Measurements from ENCODE around the gene IST1. TPM values are rescaled to one million over a fixed set of nuclear protein-coding genes. Genes with fewer than 3 reads are reported as not detected.

Gene IST1
- total and polyA plus RNA-seq, 10 donors: 99.0 to 249 (median 213) TPM

DNA sequence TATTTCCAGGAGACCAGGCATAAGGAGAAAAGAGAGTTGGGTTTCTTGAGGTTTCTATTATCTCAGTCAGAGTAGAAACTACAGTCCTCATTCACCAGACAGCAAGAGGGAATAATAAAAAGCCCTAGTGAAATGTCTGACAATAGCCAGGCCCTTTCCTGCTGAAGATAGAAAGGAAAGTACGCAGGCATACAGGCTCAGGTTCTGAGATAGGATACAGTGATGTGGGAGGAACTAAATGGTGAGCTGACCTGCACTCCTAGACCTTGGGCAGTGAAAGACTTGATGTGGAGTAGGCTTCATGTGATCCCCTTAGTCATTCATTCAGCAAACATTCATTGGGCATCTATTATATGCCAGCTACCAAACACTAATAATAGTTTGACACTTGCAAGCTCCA lies 26.2 kb upstream of the IST1 start:
- 92 to 100% (median 96%) methylated on average over 1 of the region's 1 CpG for WGBS, 5 donors
- H3K36me3 ChIP-seq: peaks cover 0 to 93% (median 25%) of the 10 kb centered on the region in 6 donors
- peaks cover 0 to 7% (median 0%) of the 10 kb centered on the region in 6 donors for H3K4me1 ChIP-seq
- no peak for TF ChIP-seq POLR2AphosphoS5 (IDR thresholded peaks at IDR 0.05)
- TF ChIP-seq POLR2A (IDR thresholded peaks at IDR 0.05): no peak
- TF ChIP-seq, protein P1, sequence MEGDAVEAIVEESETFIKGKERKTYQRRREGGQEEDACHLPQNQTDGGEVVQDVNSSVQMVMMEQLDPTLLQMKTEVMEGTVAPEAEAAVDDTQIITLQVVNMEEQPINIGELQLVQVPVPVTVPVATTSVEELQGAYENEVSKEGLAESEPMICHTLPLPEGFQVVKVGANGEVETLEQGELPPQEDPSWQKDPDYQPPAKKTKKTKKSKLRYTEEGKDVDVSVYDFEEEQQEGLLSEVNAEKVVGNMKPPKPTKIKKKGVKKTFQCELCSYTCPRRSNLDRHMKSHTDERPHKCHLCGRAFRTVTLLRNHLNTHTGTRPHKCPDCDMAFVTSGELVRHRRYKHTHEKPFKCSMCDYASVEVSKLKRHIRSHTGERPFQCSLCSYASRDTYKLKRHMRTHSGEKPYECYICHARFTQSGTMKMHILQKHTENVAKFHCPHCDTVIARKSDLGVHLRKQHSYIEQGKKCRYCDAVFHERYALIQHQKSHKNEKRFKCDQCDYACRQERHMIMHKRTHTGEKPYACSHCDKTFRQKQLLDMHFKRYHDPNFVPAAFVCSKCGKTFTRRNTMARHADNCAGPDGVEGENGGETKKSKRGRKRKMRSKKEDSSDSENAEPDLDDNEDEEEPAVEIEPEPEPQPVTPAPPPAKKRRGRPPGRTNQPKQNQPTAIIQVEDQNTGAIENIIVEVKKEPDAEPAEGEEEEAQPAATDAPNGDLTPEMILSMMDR (IDR thresholded peaks at IDR 0.05 in 8 of 11, conservative IDR thresholded peaks at IDR 0.05 in 3 of 11): no peak
- intact Hi-C loops (cut with DNase I; ENCODE audit: low total_unique reads): no loop called here
- no peak overlapping the region for H3K27ac ChIP-seq
- no peak for DNase-seq
- H3K4me3 ChIP-seq: no peak overlapping the region
- H3K27me3 ChIP-seq (replicated peaks in 1 of 7): no peaks in the 10 kb centered on the region
- no peaks in the 10 kb centered on the region for H3K9me3 ChIP-seq

DNA sequence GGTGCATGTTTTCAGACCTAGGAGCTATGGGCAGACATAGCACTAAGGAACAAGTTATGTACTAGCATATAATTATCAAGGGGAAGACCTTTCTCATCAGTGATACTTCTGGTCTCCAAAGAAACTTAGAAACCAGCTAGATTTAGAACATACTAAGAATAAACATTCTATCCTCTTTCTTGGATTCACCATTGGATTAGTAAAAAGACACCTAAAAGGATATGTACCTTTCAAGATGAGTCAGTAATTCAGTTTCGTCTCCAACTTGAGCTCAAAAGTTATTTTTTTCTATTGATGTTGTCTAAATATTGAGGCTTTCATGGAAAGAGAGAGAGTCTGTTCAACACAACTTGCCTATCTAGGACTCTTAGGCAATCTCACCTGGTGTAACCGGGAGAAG lies 24.5 kb upstream of the IST1 start:
- no peaks in the 10 kb centered on the region for H3K27me3 ChIP-seq (replicated peaks in 1 of 7)
- no peak overlapping the region for H3K27ac ChIP-seq
- H3K4me1 ChIP-seq: peaks cover 0 to 7% (median 0%) of the 10 kb centered on the region in 6 donors
- intact Hi-C loops (cut with DNase I; ENCODE audit: low total_unique reads): no loop called here
- WGBS, 5 donors: 85 to 92% (median 90%) methylated on average over 2 of the region's 2 CpGs
- H3K36me3 ChIP-seq: peaks cover 0 to 93% (median 18%) of the 10 kb centered on the region in 6 donors
- TF ChIP-seq POLR2A (IDR thresholded peaks at IDR 0.05): no peak
- TF ChIP-seq, protein P1 (IDR thresholded peaks at IDR 0.05 in 8 of 11, conservative IDR thresholded peaks at IDR 0.05 in 3 of 11): no peak
- no peak for TF ChIP-seq POLR2AphosphoS5 (IDR thresholded peaks at IDR 0.05)
- no peak overlapping the region for H3K4me3 ChIP-seq
- H3K9me3 ChIP-seq: no peaks in the 10 kb centered on the region
- DNase-seq: no peak

DNA sequence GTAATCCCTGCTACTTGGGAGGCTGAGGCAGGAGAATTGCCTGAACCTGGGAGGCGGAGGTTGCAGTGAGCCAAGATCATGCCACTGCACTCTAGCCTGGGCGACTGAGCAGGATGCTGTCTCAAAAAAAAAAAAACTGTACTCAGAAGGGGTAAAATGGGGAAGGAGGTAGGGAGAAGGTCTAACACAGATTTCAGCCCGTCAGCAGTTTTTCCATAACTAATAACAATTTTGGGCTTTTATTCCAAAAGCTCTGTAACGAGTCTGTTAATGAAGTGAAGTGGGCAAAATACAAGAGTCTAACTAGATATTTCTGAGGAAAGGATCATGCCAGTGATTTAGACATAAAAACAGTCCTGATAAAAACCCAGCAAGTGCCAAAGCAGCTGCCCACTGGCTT lies 22.1 kb upstream of the IST1 start:
- Histone ChIP-seq H3K4me3 (no peak overlapping the region), H3K9me3 (no peaks in the 10 kb centered on the region), H3K36me3 (peaks cover 0 to 90% (median 19%) of the 10 kb centered on the region in 6 donors), H3K27me3 (replicated peaks in 1 of 7) (no peaks in the 10 kb centered on the region), H3K27ac (peak overlapping the region in 2 of 8 donors; percentile 15 to 24), H3K4me1 (peaks cover 0 to 7% (median 0%) of the 10 kb centered on the region in 6 donors)
- 80 to 86% (median 81%) methylated on average over 4 of the region's 4 CpGs for WGBS, 5 donors
- TF ChIP-seq, protein P1 (IDR thresholded peaks at IDR 0.05 in 8 of 11, conservative IDR thresholded peaks at IDR 0.05 in 3 of 11): no peak
- no peak for TF ChIP-seq POLR2AphosphoS5 (IDR thresholded peaks at IDR 0.05)
- no peak for TF ChIP-seq POLR2A (IDR thresholded peaks at IDR 0.05)
- intact Hi-C loops (cut with DNase I; ENCODE audit: low total_unique reads): no loop called here
- DNase-seq: no peak

DNA sequence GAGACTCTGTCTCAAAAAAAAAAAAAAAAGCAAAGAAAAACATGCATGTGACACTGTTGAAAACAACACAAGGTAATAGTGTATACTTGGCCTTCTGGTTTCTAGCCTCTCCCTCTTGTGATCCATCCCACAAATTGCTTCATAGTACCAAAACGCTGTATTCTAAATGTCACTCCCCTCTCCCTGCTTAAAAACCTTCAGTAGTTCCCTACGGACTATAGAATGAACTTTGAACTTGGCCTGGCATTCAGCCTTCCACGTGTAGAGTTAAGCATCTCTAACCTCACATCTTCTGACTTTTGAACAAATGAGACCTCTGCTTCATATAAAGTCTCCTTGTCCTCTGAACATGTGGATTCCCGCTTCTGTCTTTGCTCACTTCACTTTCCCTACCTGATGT lies 16.4 kb upstream of the IST1 start:
- Histone ChIP-seq H3K27ac (no peak overlapping the region), H3K36me3 (peaks cover 0 to 64% (median 17%) of the 10 kb centered on the region in 6 donors), H3K4me3 (no peak overlapping the region), H3K4me1 (peaks cover 27 to 42% (median 37%) of the 10 kb centered on the region in 6 donors), H3K9me3 (no peaks in the 10 kb centered on the region), H3K27me3 (replicated peaks in 1 of 7) (no peaks in the 10 kb centered on the region)
- 61 to 83% (median 74%) methylated on average over 4 of the region's 4 CpGs for WGBS, 5 donors
- TF ChIP-seq, protein P1 (IDR thresholded peaks at IDR 0.05 in 8 of 11, conservative IDR thresholded peaks at IDR 0.05 in 3 of 11): no peak
- TF ChIP-seq POLR2AphosphoS5 (IDR thresholded peaks at IDR 0.05) (no peak), POLR2A (IDR thresholded peaks at IDR 0.05) (no peak)
- no peak for DNase-seq
- intact Hi-C loops (cut with DNase I; ENCODE audit: low total_unique reads): no loop called here
